Endothelial cell of umbilical vein (primary cell): ENCODE data around the gene GARS1. TPM values are rescaled to one million over a fixed set of nuclear protein-coding genes. Genes with fewer than 3 reads are reported as not detected.

Experiments used
- BruUV-seq: library from RNA; stranded (reverse); fragments of 400-500 nt; replicated peaks from 2 replicates; lab custom pipeline; 2021; lab: Mats Ljungman, UMichigan
- CTCF ChIA-PET: fragments of 300-600, 350-600 bp; sonication (Branson Sonifier 250); formaldehyde crosslinking; loops from one replicate; lab custom pipeline; 2021; ENCODE audit warnings: antibody characterized with exemption, inconsistent platforms; lab: Charles Lee
- POLR2A ChIA-PET: fragments of 300-600, 350-600 bp; sonication (Branson Sonifier 250); formaldehyde crosslinking; loops from one replicate; lab custom pipeline; 2021; ENCODE audit warnings: antibody characterized with exemption, inconsistent platforms; lab: Charles Lee
- DNase-seq: peaks from one replicate; pipeline ENCODE4 v3.0.0-alpha.2; 2011; ENCODE audit warnings: low read depth, low spot score
- FAIRE-seq: peaks from 2 replicates; lab custom pipeline; 2011; peaks lifted over from hg19 to GRCh38; lab: Jason Lieb, UNC
- H2AFZ ChIP-seq: 2 replicates; pipeline ENCODE4 v1.6.0; 2012; ENCODE audit warnings: low read depth, low read length, control low read depth, inconsistent platforms
- H3K27ac ChIP-seq: 2 replicates; pipeline ENCODE4 v1.5.1; 2011; ENCODE audit warnings: low read depth, mild to moderate bottlenecking, control low read depth, low read length, moderate library complexity; ENCODE audit not compliant: insufficient read depth
- H3K27me3 ChIP-seq, 2 experiments: 2 replicates each; pipeline versions ENCODE4 v1.6.0 to v1.6.1; 2011; ENCODE audit warnings: low read length in 2 of 2, mixed read lengths in 1 of 2; ENCODE audit not compliant: control insufficient read depth in 2 of 2, insufficient read depth in 2 of 2
- H3K36me3 ChIP-seq, 2 experiments: 2 replicates in 1 of 2; 3 replicates in 1 of 2; pipeline ENCODE4 v1.5.1; 2011; ENCODE audit warnings: low read length in 2 of 2, mild to moderate bottlenecking in 1 of 2, moderate library complexity in 1 of 2; ENCODE audit not compliant: control insufficient read depth in 2 of 2, insufficient read depth in 2 of 2; ENCODE audit errors: extremely low read depth in 1 of 2
- H3K4me1 ChIP-seq: 3 replicates; pipeline ENCODE4 v1.5.1; 2011; ENCODE audit warnings: mild to moderate bottlenecking, low read length; ENCODE audit not compliant: control insufficient read depth, insufficient read depth; ENCODE audit errors: extremely low read depth
- H3K4me2 ChIP-seq: 2 replicates; pipeline ENCODE4 v1.6.1; 2011; ENCODE audit warnings: low read length, control low read depth, mixed read lengths; ENCODE audit not compliant: insufficient read depth
- H3K4me3 ChIP-seq, 3 experiments: fragments of 200-600 bp in 1 of 3; sonication (generic), shearing (Covaris generic) in 1 of 3; replicated peaks in 1 of 3; 2 replicates each; pipeline ENCODE4 v1.5.1; 2011 to 2016; ENCODE audit warnings: control low read depth in 3 of 3, low read length in 3 of 3, mild to moderate bottlenecking in 2 of 3, inconsistent platforms in 1 of 3, low read depth in 1 of 3, moderate library complexity in 1 of 3; ENCODE audit not compliant: insufficient read depth in 1 of 3
- H3K79me2 ChIP-seq: 2 replicates; pipeline ENCODE4 v1.6.0; 2012; ENCODE audit warnings: low read length, inconsistent platforms; ENCODE audit not compliant: control insufficient read depth, insufficient read depth
- H3K9ac ChIP-seq: replicated peaks from 2 replicates; pipeline ENCODE3; 2011; ENCODE audit warnings: low read length, control low read depth; ENCODE audit not compliant: insufficient read depth; ENCODE audit errors: extremely low read depth
- H3K9me1 ChIP-seq: replicated peaks from 3 replicates; pipeline ENCODE4 v1.6.0; 2011; ENCODE audit warnings: mild to moderate bottlenecking, low read length; ENCODE audit not compliant: control insufficient read depth, insufficient read depth; ENCODE audit errors: extremely low read depth
- H3K9me3 ChIP-seq: replicated peaks from 2 replicates; pipeline ENCODE4 v1.5.1; 2012; ENCODE audit warnings: low read length, inconsistent platforms; ENCODE audit not compliant: control insufficient read depth, insufficient read depth
- H4K20me1 ChIP-seq: replicated peaks from 2 replicates; pipeline ENCODE3; 2011; ENCODE audit warnings: mild to moderate bottlenecking, low read length; ENCODE audit not compliant: control insufficient read depth, insufficient read depth; ENCODE audit errors: extremely low read depth
- CTCF ChIP-seq, 2 donors: IDR thresholded peaks; 1 replicate in 1 of 2; 2 replicates in 1 of 2; pipeline ENCODE4 v1.5.1; 2011; ENCODE audit warnings: low read length in 2 of 2, mild to moderate bottlenecking in 2 of 2, moderate library complexity in 2 of 2, control low read depth in 1 of 2, inconsistent platforms in 1 of 2, low read depth in 1 of 2; ENCODE audit not compliant: insufficient read depth in 1 of 2; ENCODE audit errors: extremely low read depth in 1 of 2
- EZH2 ChIP-seq: IDR thresholded peaks from 2 replicates; pipeline ENCODE4 v1.6.1; 2012; ENCODE audit warnings: borderline replicate concordance, low read depth, mild to moderate bottlenecking, moderate library complexity, low read length, inconsistent platforms; ENCODE audit not compliant: severe bottlenecking
- FOS ChIP-seq: IDR thresholded peaks from 2 replicates; pipeline ENCODE4 v1.6.1; 2011; ENCODE audit warnings: mild to moderate bottlenecking, low read length, moderate library complexity, borderline replicate concordance; ENCODE audit not compliant: insufficient read depth
- GATA2 ChIP-seq: IDR thresholded peaks from 2 replicates; pipeline ENCODE4 v1.7.0; 2011; ENCODE audit warnings: low read depth, mild to moderate bottlenecking, moderate library complexity, mixed read lengths, low read length; ENCODE audit not compliant: insufficient read length, insufficient read depth
- JUN ChIP-seq: IDR thresholded peaks from 2 replicates; pipeline ENCODE4 v1.6.1; 2011; ENCODE audit warnings: borderline replicate concordance, low read depth; ENCODE audit not compliant: insufficient read length, insufficient read depth
- MAX ChIP-seq: IDR thresholded peaks from 2 replicates; pipeline ENCODE4 v1.6.1; 2011; ENCODE audit not compliant: insufficient read depth, insufficient read length
- MYC ChIP-seq: IDR thresholded peaks from one replicate; pipeline ENCODE4 v1.6.1; 2011; ENCODE audit warnings: mild to moderate bottlenecking, low read depth, low read length
- POLR2A ChIP-seq: IDR thresholded peaks from 2 replicates; pipeline ENCODE4 v1.6.1; 2012; ENCODE audit warnings: low read depth, mild to moderate bottlenecking, control low read depth, low read length
- POLR2AphosphoS5 ChIP-seq: IDR thresholded peaks from 2 replicates; pipeline ENCODE4 v1.6.1; 2012; ENCODE audit warnings: low read depth, mild to moderate bottlenecking, control low read depth, low read length, moderate library complexity; ENCODE audit not compliant: insufficient read depth
- dilution Hi-C: fragments of 300-500 bp; cut with MboI; formaldehyde crosslinking; loops from one replicate; pipeline ENCODE4 v1.15.0; 2019; ENCODE audit warnings: low sequenced_read_pairs; ENCODE audit not compliant: extremely low pct_ligation_motif_present
- intact Hi-C: fragments of 100-400 bp; cut with micrococcal nuclease; formaldehyde crosslinking; loops from one replicate; pipeline ENCODE4 v1.10.0; 2022
- polyA plus RNA-seq, 4 experiments: library from polyadenylated mRNA; depleted of rRNA in 3 of 4; stranded (reverse) in 3 of 4; unstranded in 1 of 4; fragments of >200 nt; gene quantifications; 2 replicates each; pipeline versions ENCODE4 v1.2.1 to v1.2.3, GENCODE V29; 2011 to 2012; ENCODE audit warnings: missing spikeins in 1 of 4
- total RNA-seq: library from RNA; stranded (reverse); gene quantifications from 2 replicates; pipeline ENCODE4 v1.2.3, GENCODE V29; 2021

The GARS1 gene
- total and polyA plus RNA-seq, 2 donors (not counting 3 experiments of a cell fraction or from before 2014, with no cell fraction given): 194 to 295 TPM

GRCh38 chr7:30618080-30618676 is 23.5 kb downstream of the GARS1 start:
- H3K9me1 ChIP-seq: no peaks in the 10 kb centered on the region
- intact Hi-C loops (no loop called here), dilution Hi-C loops (no loop called here)
- no peak overlapping the region for H3K4me2 ChIP-seq
- no peaks in the 10 kb centered on the region for H3K9me3 ChIP-seq
- H3K79me2 ChIP-seq: peaks cover 33% of the 10 kb centered on the region
- no peak for DNase-seq
- no peaks in the 10 kb centered on the region for H4K20me1 ChIP-seq
- H3K27me3 ChIP-seq: no peaks in the 10 kb centered on the region
- H3K4me3 ChIP-seq: no peak overlapping the region
- peaks cover 24 to 37% of the 10 kb centered on the region in 2 experiments for H3K36me3 ChIP-seq
- no TSS peak for BruUV-seq
- H3K4me1 ChIP-seq: peaks cover 5% of the 10 kb centered on the region
- FAIRE-seq: no peak
- H3K27ac ChIP-seq: no peak overlapping the region
- TF ChIP-seq GATA2 (no peak), CTCF (IDR thresholded peaks at IDR 0.05; ENCODE audit: extremely low read depth in 1 of 2, insufficient read depth in 1 of 2, low read depth in 1 of 2, low read length in 2 of 2) (no peak), POLR2A (no peak), JUN (no peak), MYC (no peak)
- H3K9ac ChIP-seq: no peak overlapping the region
- ChIA-PET POLR2A (no interaction called here), CTCF (interaction anchor here (0.8 kb wide), 1 partner anchor 54 kb away, joined by 3 read pairs; no protein-coding TSS in a partner anchor)
- no peak overlapping the region for H2AFZ ChIP-seq

- H4K20me1 ChIP-seq: no peaks in the 10 kb centered on the region
- POLR2A ChIA-PET: no interaction called here
These were observed 24.3 kb downstream of the GARS1 start for GRCh38 chr7:30618961-30619360.

More at GRCh38 chr7:30618961-30619360, 24.3 kb downstream of the GARS1 start:
- Histone ChIP-seq H3K9ac (no peak overlapping the region), H3K4me3 (no peak overlapping the region), H3K79me2 (peaks cover 26% of the 10 kb centered on the region), H3K4me2 (no peak overlapping the region), H3K9me3 (no peaks in the 10 kb centered on the region), H3K4me1 (no peaks in the 10 kb centered on the region), H3K9me1 (no peaks in the 10 kb centered on the region), H2AFZ (no peak overlapping the region), H3K27me3 (no peaks in the 10 kb centered on the region), H3K27ac (no peak overlapping the region), H3K36me3 (peaks cover 25 to 38% of the 10 kb centered on the region in 2 experiments)
- intact Hi-C loops (no loop called here), dilution Hi-C loops (no loop called here)
- BruUV-seq: no TSS peak
- FAIRE-seq (no peak), DNase-seq (no peak)
- CTCF ChIA-PET: no interaction called here
- TF ChIP-seq POLR2A: no peak
- TF ChIP-seq FOS: no peak
- TF ChIP-seq EZH2: no peak
- TF ChIP-seq POLR2AphosphoS5: no peak
- TF ChIP-seq MYC: no peak
- no peak for TF ChIP-seq JUN
- no peak for TF ChIP-seq GATA2
- TF ChIP-seq MAX: no peak
- no peak for TF ChIP-seq CTCF (IDR thresholded peaks at IDR 0.05; ENCODE audit: extremely low read depth in 1 of 2, insufficient read depth in 1 of 2, low read depth in 1 of 2, low read length in 2 of 2)
